Fibroblast of lung (primary cell): Measurements from ENCODE around the gene BRD8. TPM values are rescaled to one million over a fixed set of nuclear protein-coding genes. Genes with fewer than 3 reads are reported as not detected.
"Not testable (repeated sequence)": the region's sequence is repeated elsewhere in the genome, so short reads cannot be mapped to it uniquely, and the experiment has no call there.

Source experiments
- DNase-seq, 2 donors: peaks; one replicate each; pipeline versions ENCODE4 v3.0.0 to v3.0.0-alpha.2; 2010; ENCODE audit warnings: low read depth in 2 of 2
- H2AFZ ChIP-seq: 2 replicates; pipeline ENCODE4 v1.5.1; 2012; ENCODE audit warnings: low read length, control low read depth, inconsistent platforms
- H3K27ac ChIP-seq: 2 replicates; pipeline ENCODE4 v1.5.1; 2011; ENCODE audit warnings: low read length, control low read depth; ENCODE audit not compliant: insufficient read depth
- H3K27me3 ChIP-seq: 2 replicates; pipeline ENCODE4 v1.5.1; 2011; ENCODE audit warnings: mild to moderate bottlenecking, low read length; ENCODE audit not compliant: control insufficient read depth, insufficient read depth
- H3K36me3 ChIP-seq: 2 replicates; pipeline ENCODE4 v1.5.1; 2011; ENCODE audit warnings: low read length; ENCODE audit not compliant: control insufficient read depth, insufficient read depth
- H3K4me1 ChIP-seq: 2 replicates; pipeline ENCODE4 v1.5.1; 2011; ENCODE audit warnings: low read length; ENCODE audit not compliant: control insufficient read depth, insufficient read depth; ENCODE audit errors: extremely low read depth
- H3K4me2 ChIP-seq: 2 replicates; pipeline ENCODE4 v1.5.1; 2011; ENCODE audit warnings: low read length, control low read depth; ENCODE audit not compliant: insufficient read depth; ENCODE audit errors: extremely low read depth
- H3K4me3 ChIP-seq, 4 experiments: fragments of 200-600 bp in 1 of 4; sonication (generic) in 1 of 4; replicated peaks in 1 of 4; 2 replicates each; pipeline ENCODE4 v1.5.1; 2011 to 2016; ENCODE audit warnings: low read length in 4 of 4, low read depth in 3 of 4, mild to moderate bottlenecking in 3 of 4, control low read depth in 2 of 4, inconsistent platforms in 1 of 4, mixed read lengths in 1 of 4; ENCODE audit not compliant: insufficient read depth in 1 of 4; ENCODE audit errors: control extremely low read depth in 1 of 4
- H3K79me2 ChIP-seq: 2 replicates; pipeline ENCODE4 v1.5.1; 2012; ENCODE audit warnings: mild to moderate bottlenecking, low read length, inconsistent platforms; ENCODE audit not compliant: control insufficient read depth, insufficient read depth
- H3K9ac ChIP-seq: 2 replicates; pipeline ENCODE4 v1.5.1; 2011; ENCODE audit warnings: mild to moderate bottlenecking, low read length, control low read depth; ENCODE audit not compliant: insufficient read depth
- H3K9me3 ChIP-seq: 2 replicates; pipeline ENCODE4 v1.5.1; 2012; ENCODE audit warnings: low read depth, low read length; ENCODE audit not compliant: control insufficient read depth, insufficient read depth
- H4K20me1 ChIP-seq: 2 replicates; pipeline ENCODE4 v1.5.1; 2011; ENCODE audit warnings: low read length; ENCODE audit not compliant: control insufficient read depth, insufficient read depth; ENCODE audit errors: extremely low read depth
- EZH2 ChIP-seq: IDR thresholded peaks from 2 replicates; pipeline ENCODE4 v1.5.1; 2012; ENCODE audit warnings: low read length, control low read depth, mild to moderate bottlenecking; ENCODE audit errors: missing control alignments
- polyA plus RNA-seq, 2 donors: library from polyadenylated mRNA; depleted of rRNA in 1 of 2; stranded (reverse) in 1 of 2; unstranded in 1 of 2; fragments of >200 nt; gene quantifications; 2 replicates each; pipeline ENCODE4 v1.2.1, GENCODE V29; 2011 to 2012; ENCODE audit warnings: missing spikeins in 1 of 2
- total RNA-seq: library from RNA; depleted of rRNA; stranded (reverse); fragments of >200 nt; gene quantifications from 2 replicates; pipeline ENCODE4 v1.2.1, GENCODE V29; 2014
- TF ChIP-seq, protein P1 (sequence below), 2 donors: IDR thresholded peaks in 1 of 2; conservative IDR thresholded peaks in 1 of 2; 1 replicate in 1 of 2; 2 replicates in 1 of 2; pipeline ENCODE4 v1.5.1; 2011 to 2012; ENCODE audit warnings: low read length in 2 of 2, control low read depth in 1 of 2, inconsistent platforms in 1 of 2, low read depth in 1 of 2, mild to moderate bottlenecking in 1 of 2

Gene BRD8
- total and polyA plus RNA-seq, 2 donors (not counting 1 experiment from before 2014, with no cell fraction given): 47.4 to 52.1 TPM

DNA sequence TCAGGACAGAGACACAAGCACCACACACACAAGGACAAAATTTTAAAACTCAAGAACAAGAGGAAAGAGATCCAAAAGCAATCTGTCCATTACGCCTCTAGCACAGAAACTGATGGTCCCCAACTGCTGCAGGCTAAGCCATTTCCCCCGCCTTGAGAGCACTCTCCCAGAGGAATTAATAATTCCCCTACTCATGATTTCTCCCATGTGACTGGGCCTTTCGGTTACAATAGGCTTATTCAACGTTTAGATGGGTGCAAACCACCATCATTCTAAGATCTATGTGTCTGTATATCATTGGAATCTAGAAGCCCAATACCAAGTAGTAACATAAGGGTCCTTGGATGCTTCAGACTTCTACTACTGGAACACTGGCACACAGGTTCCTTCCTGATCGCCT is 18.8 kb downstream of the BRD8 start:
- no peak overlapping the region for H3K27ac ChIP-seq
- no peak overlapping the region for H3K4me3 ChIP-seq
- H3K27me3 ChIP-seq: no peaks in the 10 kb centered on the region
- H3K79me2 ChIP-seq: no peaks in the 10 kb centered on the region
- no peak overlapping the region for H3K4me2 ChIP-seq
- H4K20me1 ChIP-seq: no peaks in the 10 kb centered on the region
- no peaks in the 10 kb centered on the region for H3K4me1 ChIP-seq
- peaks cover 25% of the 10 kb centered on the region for H3K36me3 ChIP-seq
- H3K9ac ChIP-seq: no peak overlapping the region
- no peak overlapping the region for H2AFZ ChIP-seq
- no peak for TF ChIP-seq EZH2
- TF ChIP-seq, protein P1, sequence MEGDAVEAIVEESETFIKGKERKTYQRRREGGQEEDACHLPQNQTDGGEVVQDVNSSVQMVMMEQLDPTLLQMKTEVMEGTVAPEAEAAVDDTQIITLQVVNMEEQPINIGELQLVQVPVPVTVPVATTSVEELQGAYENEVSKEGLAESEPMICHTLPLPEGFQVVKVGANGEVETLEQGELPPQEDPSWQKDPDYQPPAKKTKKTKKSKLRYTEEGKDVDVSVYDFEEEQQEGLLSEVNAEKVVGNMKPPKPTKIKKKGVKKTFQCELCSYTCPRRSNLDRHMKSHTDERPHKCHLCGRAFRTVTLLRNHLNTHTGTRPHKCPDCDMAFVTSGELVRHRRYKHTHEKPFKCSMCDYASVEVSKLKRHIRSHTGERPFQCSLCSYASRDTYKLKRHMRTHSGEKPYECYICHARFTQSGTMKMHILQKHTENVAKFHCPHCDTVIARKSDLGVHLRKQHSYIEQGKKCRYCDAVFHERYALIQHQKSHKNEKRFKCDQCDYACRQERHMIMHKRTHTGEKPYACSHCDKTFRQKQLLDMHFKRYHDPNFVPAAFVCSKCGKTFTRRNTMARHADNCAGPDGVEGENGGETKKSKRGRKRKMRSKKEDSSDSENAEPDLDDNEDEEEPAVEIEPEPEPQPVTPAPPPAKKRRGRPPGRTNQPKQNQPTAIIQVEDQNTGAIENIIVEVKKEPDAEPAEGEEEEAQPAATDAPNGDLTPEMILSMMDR (conservative IDR thresholded peaks at IDR 0.05 in 1 of 2, IDR thresholded peaks at IDR 0.05 in 1 of 2; ENCODE audit: low read depth in 1 of 2, low read length in 2 of 2): no peak
- H3K9me3 ChIP-seq: no peaks in the 10 kb centered on the region
- DNase-seq: no peak

DNA sequence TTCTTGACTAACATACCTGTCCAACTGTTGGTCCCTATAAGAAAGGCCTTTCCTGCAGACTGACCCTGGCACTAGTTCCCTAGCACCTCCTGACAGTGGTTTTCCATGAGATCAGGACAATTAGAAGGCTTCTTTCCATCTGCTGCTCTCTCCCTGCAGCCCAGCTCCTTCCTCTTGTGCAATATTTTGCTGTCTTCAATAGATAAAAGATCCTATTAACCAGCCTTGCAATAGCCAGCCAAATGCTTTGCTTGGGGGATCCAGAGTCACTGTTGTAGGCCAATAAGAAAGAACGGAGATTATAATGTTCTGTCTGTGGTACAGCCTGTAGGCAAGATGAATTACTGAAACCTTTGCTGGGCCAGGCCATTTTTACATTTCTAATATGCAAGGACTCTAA is 20.8 kb downstream of the BRD8 start:
- Histone ChIP-seq H3K4me2 (no peak overlapping the region), H3K36me3 (peaks cover 20% of the 10 kb centered on the region), H3K79me2 (no peaks in the 10 kb centered on the region), H3K4me3 (no peak overlapping the region), H3K27ac (no peak overlapping the region), H3K9me3 (no peaks in the 10 kb centered on the region), H3K4me1 (no peaks in the 10 kb centered on the region), H4K20me1 (no peaks in the 10 kb centered on the region), H2AFZ (no peak overlapping the region), H3K9ac (no peak overlapping the region), H3K27me3 (no peaks in the 10 kb centered on the region)
- TF ChIP-seq, protein P1 (conservative IDR thresholded peaks at IDR 0.05 in 1 of 2, IDR thresholded peaks at IDR 0.05 in 1 of 2; ENCODE audit: low read depth in 1 of 2, low read length in 2 of 2): no peak
- TF ChIP-seq EZH2: no peak
- no peak for DNase-seq

DNA sequence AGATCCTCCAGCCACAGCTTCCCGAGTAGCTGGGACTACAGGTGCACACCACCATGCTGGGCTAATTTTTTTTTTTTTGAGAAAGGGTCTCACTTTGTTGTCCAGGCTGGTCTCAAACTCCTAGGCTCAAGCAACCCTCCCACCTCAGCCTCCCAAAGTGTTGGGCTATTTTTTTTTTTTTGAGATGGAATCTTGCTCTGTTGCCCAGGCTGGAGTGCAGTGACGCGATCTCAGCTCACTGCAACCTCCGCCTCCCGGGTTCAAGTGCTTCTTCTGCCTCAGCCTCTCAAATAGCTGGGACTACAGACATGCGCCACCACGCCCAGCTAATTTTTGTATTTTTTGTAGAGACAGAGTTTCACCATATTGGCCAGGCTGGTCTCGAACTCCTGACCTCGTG is 22.5 kb downstream of the BRD8 start:
- not testable (repeated sequence) for H3K27me3 ChIP-seq, H3K4me1 ChIP-seq, H3K9me3 ChIP-seq, H3K27ac ChIP-seq, H3K79me2 ChIP-seq, H3K9ac ChIP-seq, DNase-seq, H3K4me2 ChIP-seq, H2AFZ ChIP-seq, H4K20me1 ChIP-seq, H3K4me3 ChIP-seq
- peaks cover 14% of the 10 kb centered on the region for H3K36me3 ChIP-seq
